Mucosa of rectum (tissue), 2 donors: Measurements from ENCODE around the gene DISP2.

Experiments
- H3K27ac ChIP-seq, 2 donors: one replicate each; pipeline ENCODE4 v1.7.0; 2013; ENCODE audit warnings: inconsistent platforms in 2 of 2, low read depth in 2 of 2, low read length in 2 of 2
- H3K27me3 ChIP-seq, 2 donors: one replicate each; pipeline ENCODE4 v1.7.0; 2013; ENCODE audit warnings: low read length in 2 of 2; ENCODE audit not compliant: control insufficient read depth in 2 of 2, insufficient read depth in 2 of 2
- H3K36me3 ChIP-seq, 2 donors: one replicate each; pipeline ENCODE4 v1.7.0; 2013; ENCODE audit warnings: low read length in 2 of 2; ENCODE audit not compliant: control insufficient read depth in 2 of 2, insufficient read depth in 2 of 2
- H3K4me1 ChIP-seq, 2 donors: one replicate each; pipeline ENCODE4 v1.7.0; 2013; ENCODE audit warnings: low read length in 2 of 2, mild to moderate bottlenecking in 1 of 2; ENCODE audit not compliant: control insufficient read depth in 2 of 2, insufficient read depth in 2 of 2
- H3K4me3 ChIP-seq, 2 donors: one replicate each; pipeline ENCODE4 v1.7.0; 2013; ENCODE audit warnings: low read length in 2 of 2
- H3K9ac ChIP-seq, 2 donors: one replicate each; pipeline ENCODE4 v1.7.0; 2013; ENCODE audit warnings: low read length in 2 of 2, low read depth in 1 of 2, mild to moderate bottlenecking in 1 of 2
- H3K9me3 ChIP-seq, 2 donors: one replicate each; pipeline ENCODE4 v1.7.0; 2013; ENCODE audit warnings: low read length in 2 of 2; ENCODE audit not compliant: control insufficient read depth in 2 of 2
- donor health status: healthy.
- donor health status: Normal muscosa, but diverticular disease.

The DISP2 gene

GRCh38 chr15:40342416-40343320, 15.4 kb upstream of the DISP2 start:
- Histone ChIP-seq H3K36me3 (no peaks in the 10 kb centered on the region), H3K27ac (peak overlapping the region; percentile 98 to 100), H3K4me1 (peaks cover 90 to 94% of the 10 kb centered on the region in 2 donors), H3K4me3 (no peak overlapping the region), H3K9ac (peak overlapping the region; percentile 65 to 74), H3K27me3 (no peaks in the 10 kb centered on the region), H3K9me3 (no peaks in the 10 kb centered on the region)

- H3K4me1 ChIP-seq = peaks cover 84 to 92% of the 10 kb centered on the region in 2 donors
- peak overlapping the region in 1 of 2 donors; percentile 74 for H3K9ac ChIP-seq
- peak overlapping the region; percentile 98 to 100 for H3K27ac ChIP-seq
Observed at GRCh38 chr15:40343512-40343911, 14.5 kb upstream of the DISP2 start.

GRCh38 chr15:40344217-40344616, 13.8 kb upstream of the DISP2 start:
- no peaks in the 10 kb centered on the region for H3K9me3 ChIP-seq
- H3K36me3 ChIP-seq = no peaks in the 10 kb centered on the region
- H3K4me3 ChIP-seq = no peak overlapping the region
- no peak overlapping the region for H3K9ac ChIP-seq
- H3K4me1 ChIP-seq = peaks cover 84 to 92% of the 10 kb centered on the region in 2 donors
- H3K27me3 ChIP-seq = no peaks in the 10 kb centered on the region
- H3K27ac ChIP-seq = peak overlapping the region; percentile 97 to 100

More at GRCh38 chr15:40343512-40343911, 14.5 kb upstream of the DISP2 start:
- Histone ChIP-seq H3K36me3 (no peaks in the 10 kb centered on the region), H3K27me3 (no peaks in the 10 kb centered on the region), H3K9me3 (no peaks in the 10 kb centered on the region), H3K4me3 (no peak overlapping the region)

- Histone ChIP-seq H3K27me3 (no peaks in the 10 kb centered on the region), H3K9ac (peak overlapping the region; percentile 27 to 70), H3K4me1 (peaks cover 83 to 87% of the 10 kb centered on the region in 2 donors), H3K4me3 (peak overlapping the region in 1 of 2 donors; percentile 39), H3K9me3 (no peaks in the 10 kb centered on the region), H3K27ac (peak overlapping the region; percentile 97 to 100), H3K36me3 (no peaks in the 10 kb centered on the region)
Observed at GRCh38 chr15:40344631-40345120, 13.3 kb upstream of the DISP2 start.

GRCh38 chr15:40345225-40345866, 12.7 kb upstream of the DISP2 start:
- Histone ChIP-seq H3K27ac (peak overlapping the region; percentile 97 to 100), H3K4me3 (peak overlapping the region; percentile 39 to 56), H3K4me1 (peaks cover 81 to 87% of the 10 kb centered on the region in 2 donors), H3K9ac (peak overlapping the region; percentile 65 to 70), H3K9me3 (no peaks in the 10 kb centered on the region), H3K36me3 (no peaks in the 10 kb centered on the region), H3K27me3 (no peaks in the 10 kb centered on the region)

- Histone ChIP-seq H3K4me3 (peak overlapping the region; percentile 37 to 56), H3K36me3 (no peaks in the 10 kb centered on the region), H3K9me3 (no peaks in the 10 kb centered on the region), H3K27ac (peak overlapping the region; percentile 100), H3K4me1 (peaks cover 78 to 86% of the 10 kb centered on the region in 2 donors), H3K27me3 (no peaks in the 10 kb centered on the region), H3K9ac (peak overlapping the region; percentile 74 to 96)
Observed at GRCh38 chr15:40345867-40346578, 12.0 kb upstream of the DISP2 start.

- no peaks in the 10 kb centered on the region for H3K9me3 ChIP-seq
- no peaks in the 10 kb centered on the region for H3K27me3 ChIP-seq
- no peaks in the 10 kb centered on the region for H3K36me3 ChIP-seq
- H3K4me3 ChIP-seq = peak overlapping the region; percentile 46 to 56
- H3K9ac ChIP-seq = peak overlapping the region; percentile 74 to 96
- peak overlapping the region; percentile 100 for H3K27ac ChIP-seq
- peaks cover 70 to 78% of the 10 kb centered on the region in 2 donors for H3K4me1 ChIP-seq
Observed at GRCh38 chr15:40346579-40347558, 11.2 kb upstream of the DISP2 start.

- H3K4me3 ChIP-seq = peak overlapping the region; percentile 39 to 61
- peaks cover 0 to 7% of the 10 kb centered on the region in 2 donors for H3K36me3 ChIP-seq
- H3K9ac ChIP-seq = peak overlapping the region; percentile 78 to 96
- peaks cover 64 to 70% of the 10 kb centered on the region in 2 donors for H3K4me1 ChIP-seq
- H3K9me3 ChIP-seq = no peaks in the 10 kb centered on the region
- no peaks in the 10 kb centered on the region for H3K27me3 ChIP-seq
- H3K27ac ChIP-seq = peak overlapping the region; percentile 100
Observed at GRCh38 chr15:40347559-40348473, 10.2 kb upstream of the DISP2 start.
